Measurements from ENCODE around the gene ACOT12.

Gene ACOT12

GRCh38 chr5:81383867-81384266 lies 10.1 kb downstream of the ACOT12 start (continued):
- no peak for TF ChIP-seq POU6F1 (CRISPR knock-in tag; IDR thresholded peaks at IDR 0.05; ENCODE audit: borderline replicate concordance, low read depth)
- TF ChIP-seq TOX (CRISPR knock-in tag; IDR thresholded peaks at IDR 0.05; ENCODE audit: borderline replicate concordance): no peak
- TF ChIP-seq PPARA (CRISPR knock-in tag; IDR thresholded peaks at IDR 0.05; ENCODE audit: borderline replicate concordance): no peak

- TF ChIP-seq POU6F1 (CRISPR knock-in tag; IDR thresholded peaks at IDR 0.05; ENCODE audit: borderline replicate concordance, low read depth): no peak
- no peak for TF ChIP-seq BACH2 (CRISPR knock-in tag; IDR thresholded peaks at IDR 0.05; ENCODE audit: borderline replicate concordance)
- TF ChIP-seq ESRRG (CRISPR knock-in tag; IDR thresholded peaks at IDR 0.05): no peak
- no peak for TF ChIP-seq ARNTL (CRISPR knock-in tag; IDR thresholded peaks at IDR 0.05; ENCODE audit: borderline replicate concordance, low read depth)
- no peak for TF ChIP-seq PPARA (CRISPR knock-in tag; IDR thresholded peaks at IDR 0.05; ENCODE audit: borderline replicate concordance)
- TF ChIP-seq, protein P1, sequence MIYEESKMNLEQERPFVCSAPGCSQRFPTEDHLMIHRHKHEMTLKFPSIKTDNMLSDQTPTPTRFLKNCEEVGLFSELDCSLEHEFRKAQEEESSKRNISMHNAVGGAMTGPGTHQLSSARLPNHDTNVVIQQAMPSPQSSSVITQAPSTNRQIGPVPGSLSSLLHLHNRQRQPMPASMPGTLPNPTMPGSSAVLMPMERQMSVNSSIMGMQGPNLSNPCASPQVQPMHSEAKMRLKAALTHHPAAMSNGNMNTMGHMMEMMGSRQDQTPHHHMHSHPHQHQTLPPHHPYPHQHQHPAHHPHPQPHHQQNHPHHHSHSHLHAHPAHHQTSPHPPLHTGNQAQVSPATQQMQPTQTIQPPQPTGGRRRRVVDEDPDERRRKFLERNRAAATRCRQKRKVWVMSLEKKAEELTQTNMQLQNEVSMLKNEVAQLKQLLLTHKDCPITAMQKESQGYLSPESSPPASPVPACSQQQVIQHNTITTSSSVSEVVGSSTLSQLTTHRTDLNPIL (CRISPR knock-in tag; IDR thresholded peaks at IDR 0.05; ENCODE audit: low read depth): no peak
- TF ChIP-seq ZNF8 (CRISPR knock-in tag; IDR thresholded peaks at IDR 0.05): no peak
- no peak for TF ChIP-seq PATZ1 (CRISPR knock-in tag; IDR thresholded peaks at IDR 0.05; ENCODE audit: borderline replicate concordance)
- no peak for TF ChIP-seq ZC3H10 (CRISPR knock-in tag; IDR thresholded peaks at IDR 0.05)
- no peak for TF ChIP-seq ISL1 (CRISPR knock-in tag; IDR thresholded peaks at IDR 0.05)
- TF ChIP-seq ZFP30 (CRISPR knock-in tag; IDR thresholded peaks at IDR 0.05): no peak
- no peak for TF ChIP-seq CSDC2 (CRISPR knock-in tag; IDR thresholded peaks at IDR 0.05)
- no peak for TF ChIP-seq ZNF565 (CRISPR knock-in tag; conservative IDR thresholded peaks at IDR 0.05; ENCODE audit: low read depth)
- no peak for TF ChIP-seq TCF4 (CRISPR knock-in tag; IDR thresholded peaks at IDR 0.05; ENCODE audit: borderline replicate concordance)
- TF ChIP-seq, protein P2, sequence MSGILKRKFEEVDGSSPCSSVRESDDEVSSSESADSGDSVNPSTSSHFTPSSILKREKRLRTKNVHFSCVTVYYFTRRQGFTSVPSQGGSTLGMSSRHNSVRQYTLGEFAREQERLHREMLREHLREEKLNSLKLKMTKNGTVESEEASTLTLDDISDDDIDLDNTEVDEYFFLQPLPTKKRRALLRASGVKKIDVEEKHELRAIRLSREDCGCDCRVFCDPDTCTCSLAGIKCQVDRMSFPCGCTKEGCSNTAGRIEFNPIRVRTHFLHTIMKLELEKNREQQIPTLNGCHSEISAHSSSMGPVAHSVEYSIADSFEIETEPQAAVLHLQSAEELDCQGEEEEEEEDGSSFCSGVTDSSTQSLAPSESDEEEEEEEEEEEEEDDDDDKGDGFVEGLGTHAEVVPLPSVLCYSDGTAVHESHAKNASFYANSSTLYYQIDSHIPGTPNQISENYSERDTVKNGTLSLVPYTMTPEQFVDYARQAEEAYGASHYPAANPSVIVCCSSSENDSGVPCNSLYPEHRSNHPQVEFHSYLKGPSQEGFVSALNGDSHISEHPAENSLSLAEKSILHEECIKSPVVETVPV (CRISPR knock-in tag; IDR thresholded peaks at IDR 0.05): no peak
- TF ChIP-seq SNAI2 (CRISPR knock-in tag; IDR thresholded peaks at IDR 0.05): no peak
- TF ChIP-seq ZFP3 (CRISPR knock-in tag; IDR thresholded peaks at IDR 0.05): no peak
- no peak for ATAC-seq
Measured at GRCh38 chr5:81371354-81371876, 22.5 kb downstream of the ACOT12 start.

DNA sequence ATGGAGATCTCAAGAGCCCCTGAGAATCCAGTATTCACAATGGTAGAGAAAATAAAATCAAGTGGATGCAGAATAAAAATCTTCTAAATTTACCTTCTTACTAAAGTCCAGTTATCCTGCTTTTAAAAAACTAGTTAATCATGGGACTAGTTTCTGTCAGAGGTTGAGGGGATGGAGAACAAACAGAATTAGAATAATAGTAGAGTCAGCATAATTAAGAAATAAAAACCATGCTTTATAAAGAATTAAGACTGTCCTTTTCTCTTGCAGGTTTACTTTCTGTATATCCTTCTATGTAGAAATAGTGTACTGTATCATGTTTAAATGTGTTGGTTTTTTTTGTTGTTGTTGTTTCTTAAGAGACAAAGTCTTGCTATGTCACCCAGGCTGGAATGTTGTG lies 23.0 kb downstream of the ACOT12 start:
- ATAC-seq: no peak
- TF ChIP-seq ZNF8 (CRISPR knock-in tag; IDR thresholded peaks at IDR 0.05) (no peak), ZNF70 (CRISPR knock-in tag; IDR thresholded peaks at IDR 0.05) (no peak), PPARA (CRISPR knock-in tag; IDR thresholded peaks at IDR 0.05; ENCODE audit: borderline replicate concordance) (no peak), TCF4 (CRISPR knock-in tag; IDR thresholded peaks at IDR 0.05; ENCODE audit: borderline replicate concordance) (no peak), ISL1 (CRISPR knock-in tag; IDR thresholded peaks at IDR 0.05) (no peak), ZNF565 (CRISPR knock-in tag; conservative IDR thresholded peaks at IDR 0.05; ENCODE audit: low read depth) (no peak), ZC3H10 (CRISPR knock-in tag; IDR thresholded peaks at IDR 0.05) (no peak), OSR1 (CRISPR knock-in tag; IDR thresholded peaks at IDR 0.05) (no peak), PATZ1 (CRISPR knock-in tag; IDR thresholded peaks at IDR 0.05; ENCODE audit: borderline replicate concordance) (no peak), BACH2 (CRISPR knock-in tag; IDR thresholded peaks at IDR 0.05; ENCODE audit: borderline replicate concordance) (no peak)

All from SK-N-SH treated with all-trans-retinoic acid at 6 μM for 48 hours (cell line).